Measurements from ENCODE around the gene TMEM52B.
A peak's percentile ranks its signal among the peaks of the same experiment; 100 is the strongest.
"Not testable (repeated sequence)": the region's sequence is repeated elsewhere in the genome, so short reads cannot be mapped to it uniquely, and the experiment has no call there.

TMEM52B gene

GRCh38 chr12:10186299-10186698, 7.5 kb downstream of the TMEM52B start:
- DNase-seq (ENCODE audit: extremely low read depth, low read depth) = no peak
- no peak for TF ChIP-seq CTCF (IDR thresholded peaks at IDR 0.05; ENCODE audit: low read depth, low read length)

- DNase-seq (ENCODE audit: extremely low read depth, low read depth) = not testable (repeated sequence)
Measured at GRCh38 chr12:10186958-10187357, 8.1 kb downstream of the TMEM52B start.

GRCh38 chr12:10189653-10190052, 10.8 kb downstream of the TMEM52B start:
- TF ChIP-seq CTCF (IDR thresholded peaks at IDR 0.05; ENCODE audit: low read depth, low read length) = no peak
- DNase-seq (ENCODE audit: extremely low read depth, low read depth) = no peak

GRCh38 chr12:10190558-10191388, 11.9 kb downstream of the TMEM52B start:
- no peak for DNase-seq (ENCODE audit: extremely low read depth, low read depth)
- peak; percentile 91 for TF ChIP-seq CTCF (IDR thresholded peaks at IDR 0.05; ENCODE audit: low read depth, low read length)

- TF ChIP-seq CTCF (IDR thresholded peaks at IDR 0.05; ENCODE audit: low read depth, low read length) = no peak
- no peak for DNase-seq (ENCODE audit: extremely low read depth, low read depth)
Measured at GRCh38 chr12:10191865-10192264, 13.0 kb downstream of the TMEM52B start.

GRCh38 chr12:10194160-10194670, 15.4 kb downstream of the TMEM52B start:
- DNase-seq (ENCODE audit: extremely low read depth, low read depth) = no peak
- no peak for TF ChIP-seq CTCF (IDR thresholded peaks at IDR 0.05; ENCODE audit: low read depth, low read length)

- DNase-seq (ENCODE audit: extremely low read depth, low read depth) = no peak
- TF ChIP-seq CTCF (IDR thresholded peaks at IDR 0.05; ENCODE audit: low read depth, low read length) = no peak
Measured at GRCh38 chr12:10196210-10196609, 17.4 kb downstream of the TMEM52B start.

GRCh38 chr12:10197879-10198278, 19.0 kb downstream of the TMEM52B start:
- no peak for TF ChIP-seq CTCF (IDR thresholded peaks at IDR 0.05; ENCODE audit: low read depth, low read length)
- DNase-seq (ENCODE audit: extremely low read depth, low read depth) = no peak

GRCh38 chr12:10204495-10204894, 25.7 kb downstream of the TMEM52B start:
- not testable (repeated sequence) for DNase-seq (ENCODE audit: extremely low read depth, low read depth)

Measured in AG09319 (cell line).